Kidney epithelial cell (primary cell): ENCODE measurements around the gene GPR146. TPM values are rescaled to one million over a fixed set of nuclear protein-coding genes. Genes with fewer than 3 reads are reported as not detected.

Experiments
- DNase-seq: peaks from one replicate; pipeline ENCODE4 v3.0.0-alpha.2; 2010; ENCODE audit warnings: low read depth
- H3K27me3 ChIP-seq: 2 replicates; pipeline ENCODE4 v1.6.0; 2011; ENCODE audit warnings: low read length; ENCODE audit not compliant: control insufficient read depth, insufficient read depth
- H3K36me3 ChIP-seq: 2 replicates; pipeline ENCODE4 v1.5.1; 2011; ENCODE audit warnings: low read length; ENCODE audit not compliant: control insufficient read depth, insufficient read depth
- H3K4me3 ChIP-seq: 2 replicates; pipeline ENCODE4 v1.5.1; 2011; ENCODE audit warnings: low read depth, mild to moderate bottlenecking, control low read depth, low read length
- total RNA-seq: library from RNA; depleted of rRNA; stranded (reverse); fragments of >200 nt; gene quantifications from 2 replicates; pipeline ENCODE4 v1.2.3, GENCODE V29; 2015
- TF ChIP-seq, protein P1 (sequence below): IDR thresholded peaks from 2 replicates; pipeline ENCODE4 v1.5.1; 2011; ENCODE audit warnings: mild to moderate bottlenecking, moderate library complexity, low read length, control low read depth, inconsistent platforms; ENCODE audit not compliant: insufficient read depth, poor library complexity, severe bottlenecking

GPR146 gene
- total RNA-seq, 1 donor from 2014 or later: 0.21 TPM

DNA sequence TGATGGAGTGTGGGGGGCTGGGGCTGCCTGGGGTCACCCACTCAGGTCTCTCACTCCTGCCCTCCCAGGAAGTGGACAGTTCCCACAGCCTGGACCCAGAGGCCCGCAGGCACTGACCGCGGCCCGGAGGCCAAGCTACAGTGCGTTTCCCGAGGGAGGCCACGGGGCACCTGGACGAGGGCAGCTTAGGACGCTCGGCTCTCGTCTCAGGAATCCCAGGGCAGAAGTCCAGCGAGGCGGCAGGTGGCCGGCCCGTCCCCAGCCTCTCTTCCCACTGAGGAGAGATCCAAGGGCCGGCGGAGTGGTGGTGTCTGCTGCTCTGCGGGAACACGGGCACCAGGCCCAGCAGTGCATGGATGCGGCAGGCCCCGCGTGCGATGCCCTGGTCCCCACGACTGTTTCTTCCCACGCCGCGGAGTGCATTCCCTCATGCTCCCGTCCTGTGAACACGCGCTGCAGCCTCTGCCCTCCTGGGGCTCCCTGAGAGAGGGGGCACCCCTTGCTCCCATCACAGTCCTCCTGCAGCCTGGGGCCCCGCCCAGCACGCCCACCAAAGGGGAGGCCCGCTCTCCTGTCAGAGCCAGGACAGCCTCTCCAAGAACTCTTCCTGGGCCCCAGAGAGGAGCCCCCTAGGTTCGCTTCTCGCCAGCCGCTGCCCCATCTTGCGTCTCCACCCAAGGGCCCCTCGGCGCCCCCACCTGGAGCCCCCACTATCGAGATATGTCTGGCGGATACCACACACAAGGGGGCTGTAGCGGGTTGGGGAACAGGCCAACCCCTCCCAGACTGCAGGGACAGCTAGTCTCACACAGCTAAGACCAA is 24.3 kb upstream of the GPR146 start:
- TF ChIP-seq, protein P1, sequence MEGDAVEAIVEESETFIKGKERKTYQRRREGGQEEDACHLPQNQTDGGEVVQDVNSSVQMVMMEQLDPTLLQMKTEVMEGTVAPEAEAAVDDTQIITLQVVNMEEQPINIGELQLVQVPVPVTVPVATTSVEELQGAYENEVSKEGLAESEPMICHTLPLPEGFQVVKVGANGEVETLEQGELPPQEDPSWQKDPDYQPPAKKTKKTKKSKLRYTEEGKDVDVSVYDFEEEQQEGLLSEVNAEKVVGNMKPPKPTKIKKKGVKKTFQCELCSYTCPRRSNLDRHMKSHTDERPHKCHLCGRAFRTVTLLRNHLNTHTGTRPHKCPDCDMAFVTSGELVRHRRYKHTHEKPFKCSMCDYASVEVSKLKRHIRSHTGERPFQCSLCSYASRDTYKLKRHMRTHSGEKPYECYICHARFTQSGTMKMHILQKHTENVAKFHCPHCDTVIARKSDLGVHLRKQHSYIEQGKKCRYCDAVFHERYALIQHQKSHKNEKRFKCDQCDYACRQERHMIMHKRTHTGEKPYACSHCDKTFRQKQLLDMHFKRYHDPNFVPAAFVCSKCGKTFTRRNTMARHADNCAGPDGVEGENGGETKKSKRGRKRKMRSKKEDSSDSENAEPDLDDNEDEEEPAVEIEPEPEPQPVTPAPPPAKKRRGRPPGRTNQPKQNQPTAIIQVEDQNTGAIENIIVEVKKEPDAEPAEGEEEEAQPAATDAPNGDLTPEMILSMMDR: no peak
- Histone ChIP-seq H3K36me3 (no peaks in the 10 kb centered on the region), H3K27me3 (no peaks in the 10 kb centered on the region), H3K4me3 (no peak overlapping the region)
- DNase-seq: no peak

DNA sequence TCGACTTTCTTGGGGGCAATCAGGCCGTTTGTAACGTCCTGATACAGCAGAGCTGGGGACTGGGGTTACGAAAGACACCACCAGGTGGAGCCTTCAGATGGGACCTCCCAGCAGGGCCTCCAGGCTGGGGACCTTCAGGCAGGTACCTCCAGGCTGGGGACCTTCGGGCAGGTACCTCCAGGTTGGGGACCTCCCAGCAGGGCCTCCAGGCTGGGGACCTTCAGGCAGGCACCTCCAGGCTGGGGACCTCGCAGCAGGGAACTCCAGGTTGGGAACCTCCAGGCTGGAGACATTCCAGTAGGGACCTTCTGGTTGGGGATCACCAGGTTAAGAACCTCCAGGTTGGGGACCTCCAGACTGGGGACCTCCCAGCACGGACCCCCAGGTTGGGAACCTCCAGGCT is 23.5 kb upstream of the GPR146 start:
- no peak overlapping the region for H3K4me3 ChIP-seq
- no peak for DNase-seq
- H3K36me3 ChIP-seq: no peaks in the 10 kb centered on the region
- TF ChIP-seq, protein P1: no peak
- no peaks in the 10 kb centered on the region for H3K27me3 ChIP-seq

DNA sequence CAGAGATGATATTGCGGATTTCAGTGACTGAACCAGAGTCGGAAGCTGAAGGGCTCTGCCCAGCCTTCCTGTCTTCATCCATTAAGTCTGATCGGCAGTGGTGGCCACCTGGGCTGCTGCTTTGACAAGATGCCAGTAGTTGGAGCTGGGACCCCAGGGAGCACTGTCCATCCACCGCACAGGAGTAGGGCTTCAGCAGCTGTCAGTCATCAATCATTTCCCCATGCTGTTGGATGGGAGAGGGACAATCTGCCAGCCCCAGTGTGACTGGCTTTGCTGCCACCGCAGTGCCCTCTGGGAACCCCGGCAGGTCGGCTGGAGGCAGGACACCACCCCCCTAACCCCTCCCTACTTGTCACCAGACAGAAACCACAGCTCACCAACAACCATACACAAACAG is 23.0 kb upstream of the GPR146 start:
- Histone ChIP-seq H3K4me3 (no peak overlapping the region), H3K36me3 (peaks cover 2% of the 10 kb centered on the region), H3K27me3 (no peaks in the 10 kb centered on the region)
- TF ChIP-seq, protein P1: no peak
- DNase-seq: no peak

DNA sequence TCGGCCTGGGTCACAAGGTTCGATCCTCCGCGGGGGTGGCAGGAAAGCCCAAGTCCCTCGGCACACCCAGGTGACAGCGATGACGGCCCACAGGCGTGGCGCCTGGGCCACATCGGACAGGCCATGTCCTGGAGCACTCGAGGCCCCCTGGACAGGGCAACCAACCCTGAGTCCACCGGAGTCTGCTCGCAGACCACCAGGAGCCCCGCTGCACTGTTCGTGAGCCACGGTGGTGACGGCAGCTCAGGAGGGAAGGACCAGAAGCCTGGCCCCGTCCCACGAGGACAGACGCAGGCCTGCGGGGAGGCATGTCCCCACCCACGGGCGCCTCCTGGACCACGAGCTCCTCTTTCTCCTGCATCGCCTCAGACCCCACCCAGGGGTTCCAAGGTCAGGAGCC is 22.4 kb upstream of the GPR146 start:
- DNase-seq: no peak
- Histone ChIP-seq H3K36me3 (peaks cover 3% of the 10 kb centered on the region), H3K27me3 (no peaks in the 10 kb centered on the region), H3K4me3 (no peak overlapping the region)
- TF ChIP-seq, protein P1: no peak

DNA sequence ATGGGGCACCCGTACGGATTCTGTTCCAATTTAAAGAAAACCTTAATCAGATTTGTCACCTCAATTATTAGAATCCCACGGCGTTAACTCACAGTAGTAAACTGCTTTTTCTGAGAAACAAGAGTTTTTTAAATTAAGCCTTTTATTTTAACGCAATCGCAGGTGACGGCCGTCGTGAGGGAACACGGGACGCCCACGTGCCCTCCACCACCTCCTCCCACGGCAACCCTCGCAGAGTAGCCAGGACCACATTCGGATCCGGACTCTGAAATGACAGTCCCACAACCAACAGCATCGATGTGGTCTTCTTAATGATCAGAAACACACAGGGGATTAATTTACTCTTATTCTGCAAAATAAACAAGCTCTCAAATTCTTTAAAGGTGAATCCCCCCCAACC is 22.0 kb upstream of the GPR146 start:
- peaks cover 3% of the 10 kb centered on the region for H3K36me3 ChIP-seq
- no peak overlapping the region for H3K4me3 ChIP-seq
- no peaks in the 10 kb centered on the region for H3K27me3 ChIP-seq
- DNase-seq: no peak
- TF ChIP-seq, protein P1: no peak
